Fibroblast of lung (primary cell): ENCODE results near the gene CBR3. TPM values are rescaled to one million over a fixed set of nuclear protein-coding genes. Genes with fewer than 3 reads are reported as not detected.

Experiments used
- DNase-seq, 2 donors: peaks; one replicate each; pipeline versions ENCODE4 v3.0.0 to v3.0.0-alpha.2; 2010; ENCODE audit warnings: low read depth in 2 of 2
- H2AFZ ChIP-seq: 2 replicates; pipeline ENCODE4 v1.5.1; 2012; ENCODE audit warnings: low read length, control low read depth, inconsistent platforms
- H3K27ac ChIP-seq: 2 replicates; pipeline ENCODE4 v1.5.1; 2011; ENCODE audit warnings: low read length, control low read depth; ENCODE audit not compliant: insufficient read depth
- H3K27me3 ChIP-seq: 2 replicates; pipeline ENCODE4 v1.5.1; 2011; ENCODE audit warnings: mild to moderate bottlenecking, low read length; ENCODE audit not compliant: control insufficient read depth, insufficient read depth
- H3K36me3 ChIP-seq: 2 replicates; pipeline ENCODE4 v1.5.1; 2011; ENCODE audit warnings: low read length; ENCODE audit not compliant: control insufficient read depth, insufficient read depth
- H3K4me1 ChIP-seq: 2 replicates; pipeline ENCODE4 v1.5.1; 2011; ENCODE audit warnings: low read length; ENCODE audit not compliant: control insufficient read depth, insufficient read depth; ENCODE audit errors: extremely low read depth
- H3K4me2 ChIP-seq: 2 replicates; pipeline ENCODE4 v1.5.1; 2011; ENCODE audit warnings: low read length, control low read depth; ENCODE audit not compliant: insufficient read depth; ENCODE audit errors: extremely low read depth
- H3K4me3 ChIP-seq, 4 experiments: fragments of 200-600 bp in 1 of 4; sonication (generic) in 1 of 4; replicated peaks in 1 of 4; 2 replicates each; pipeline ENCODE4 v1.5.1; 2011 to 2016; ENCODE audit warnings: low read length in 4 of 4, low read depth in 3 of 4, mild to moderate bottlenecking in 3 of 4, control low read depth in 2 of 4, inconsistent platforms in 1 of 4, mixed read lengths in 1 of 4; ENCODE audit not compliant: insufficient read depth in 1 of 4; ENCODE audit errors: control extremely low read depth in 1 of 4
- H3K79me2 ChIP-seq: 2 replicates; pipeline ENCODE4 v1.5.1; 2012; ENCODE audit warnings: mild to moderate bottlenecking, low read length, inconsistent platforms; ENCODE audit not compliant: control insufficient read depth, insufficient read depth
- H3K9ac ChIP-seq: 2 replicates; pipeline ENCODE4 v1.5.1; 2011; ENCODE audit warnings: mild to moderate bottlenecking, low read length, control low read depth; ENCODE audit not compliant: insufficient read depth
- H3K9me3 ChIP-seq: 2 replicates; pipeline ENCODE4 v1.5.1; 2012; ENCODE audit warnings: low read depth, low read length; ENCODE audit not compliant: control insufficient read depth, insufficient read depth
- H4K20me1 ChIP-seq: 2 replicates; pipeline ENCODE4 v1.5.1; 2011; ENCODE audit warnings: low read length; ENCODE audit not compliant: control insufficient read depth, insufficient read depth; ENCODE audit errors: extremely low read depth
- EZH2 ChIP-seq: IDR thresholded peaks from 2 replicates; pipeline ENCODE4 v1.5.1; 2012; ENCODE audit warnings: low read length, control low read depth, mild to moderate bottlenecking; ENCODE audit errors: missing control alignments
- polyA plus RNA-seq, 2 donors: library from polyadenylated mRNA; depleted of rRNA in 1 of 2; stranded (reverse) in 1 of 2; unstranded in 1 of 2; fragments of >200 nt; gene quantifications; 2 replicates each; pipeline ENCODE4 v1.2.1, GENCODE V29; 2011 to 2012; ENCODE audit warnings: missing spikeins in 1 of 2
- total RNA-seq: library from RNA; depleted of rRNA; stranded (reverse); fragments of >200 nt; gene quantifications from 2 replicates; pipeline ENCODE4 v1.2.1, GENCODE V29; 2014
- TF ChIP-seq, protein P1 (sequence below), 2 donors: IDR thresholded peaks in 1 of 2; conservative IDR thresholded peaks in 1 of 2; 1 replicate in 1 of 2; 2 replicates in 1 of 2; pipeline ENCODE4 v1.5.1; 2011 to 2012; ENCODE audit warnings: low read length in 2 of 2, control low read depth in 1 of 2, inconsistent platforms in 1 of 2, low read depth in 1 of 2, mild to moderate bottlenecking in 1 of 2

Gene CBR3
- total and polyA plus RNA-seq, 2 donors (not counting 1 experiment from before 2014, with no cell fraction given), result 13.2 to 21.1 TPM

GRCh38 chr21:36125512-36126207 lies 9.2 kb upstream of the CBR3 start:
- no peak overlapping the region for H3K27ac ChIP-seq
- H3K4me1 ChIP-seq, result peaks cover 3% of the 10 kb centered on the region
- no peak overlapping the region for H3K9ac ChIP-seq
- H3K4me2 ChIP-seq, result no peak overlapping the region
- H2AFZ ChIP-seq, result no peak overlapping the region
- H3K4me3 ChIP-seq, result no peak overlapping the region
- H4K20me1 ChIP-seq, result no peaks in the 10 kb centered on the region
- H3K9me3 ChIP-seq, result no peaks in the 10 kb centered on the region
- peak; percentile 60 to 65 for DNase-seq
- H3K36me3 ChIP-seq, result no peaks in the 10 kb centered on the region
- no peak for TF ChIP-seq EZH2
- TF ChIP-seq, protein P1, sequence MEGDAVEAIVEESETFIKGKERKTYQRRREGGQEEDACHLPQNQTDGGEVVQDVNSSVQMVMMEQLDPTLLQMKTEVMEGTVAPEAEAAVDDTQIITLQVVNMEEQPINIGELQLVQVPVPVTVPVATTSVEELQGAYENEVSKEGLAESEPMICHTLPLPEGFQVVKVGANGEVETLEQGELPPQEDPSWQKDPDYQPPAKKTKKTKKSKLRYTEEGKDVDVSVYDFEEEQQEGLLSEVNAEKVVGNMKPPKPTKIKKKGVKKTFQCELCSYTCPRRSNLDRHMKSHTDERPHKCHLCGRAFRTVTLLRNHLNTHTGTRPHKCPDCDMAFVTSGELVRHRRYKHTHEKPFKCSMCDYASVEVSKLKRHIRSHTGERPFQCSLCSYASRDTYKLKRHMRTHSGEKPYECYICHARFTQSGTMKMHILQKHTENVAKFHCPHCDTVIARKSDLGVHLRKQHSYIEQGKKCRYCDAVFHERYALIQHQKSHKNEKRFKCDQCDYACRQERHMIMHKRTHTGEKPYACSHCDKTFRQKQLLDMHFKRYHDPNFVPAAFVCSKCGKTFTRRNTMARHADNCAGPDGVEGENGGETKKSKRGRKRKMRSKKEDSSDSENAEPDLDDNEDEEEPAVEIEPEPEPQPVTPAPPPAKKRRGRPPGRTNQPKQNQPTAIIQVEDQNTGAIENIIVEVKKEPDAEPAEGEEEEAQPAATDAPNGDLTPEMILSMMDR (conservative IDR thresholded peaks at IDR 0.05 in 1 of 2, IDR thresholded peaks at IDR 0.05 in 1 of 2; ENCODE audit: low read depth in 1 of 2, low read length in 2 of 2), result peak; percentile 86 to 98
- H3K27me3 ChIP-seq, result no peaks in the 10 kb centered on the region
- H3K79me2 ChIP-seq, result no peaks in the 10 kb centered on the region

- H2AFZ ChIP-seq, result no peak overlapping the region
- no peak overlapping the region for H3K4me3 ChIP-seq
- H3K4me1 ChIP-seq, result peaks cover 3% of the 10 kb centered on the region
- H3K36me3 ChIP-seq, result no peaks in the 10 kb centered on the region
- DNase-seq, result peak in 1 of 2 donors; percentile 42
- H3K79me2 ChIP-seq, result no peaks in the 10 kb centered on the region
- no peak overlapping the region for H3K27ac ChIP-seq
- H3K4me2 ChIP-seq, result no peak overlapping the region
- no peak for TF ChIP-seq EZH2
- TF ChIP-seq, protein P1 (conservative IDR thresholded peaks at IDR 0.05 in 1 of 2, IDR thresholded peaks at IDR 0.05 in 1 of 2; ENCODE audit: low read depth in 1 of 2, low read length in 2 of 2), result no peak
- H3K9me3 ChIP-seq, result no peaks in the 10 kb centered on the region
- H3K27me3 ChIP-seq, result no peaks in the 10 kb centered on the region
- H4K20me1 ChIP-seq, result no peaks in the 10 kb centered on the region
- no peak overlapping the region for H3K9ac ChIP-seq
Measured at GRCh38 chr21:36126208-36126565, 8.7 kb upstream of the CBR3 start.

GRCh38 chr21:36126621-36127110 lies 8.2 kb upstream of the CBR3 start:
- Histone ChIP-seq H3K9me3 (no peaks in the 10 kb centered on the region), H3K36me3 (no peaks in the 10 kb centered on the region), H4K20me1 (no peaks in the 10 kb centered on the region), H3K9ac (no peak overlapping the region), H2AFZ (no peak overlapping the region), H3K27me3 (no peaks in the 10 kb centered on the region), H3K27ac (no peak overlapping the region), H3K4me3 (no peak overlapping the region), H3K4me2 (no peak overlapping the region), H3K79me2 (no peaks in the 10 kb centered on the region), H3K4me1 (peaks cover 3% of the 10 kb centered on the region)
- no peak for DNase-seq
- TF ChIP-seq, protein P1 (conservative IDR thresholded peaks at IDR 0.05 in 1 of 2, IDR thresholded peaks at IDR 0.05 in 1 of 2; ENCODE audit: low read depth in 1 of 2, low read length in 2 of 2), result no peak
- no peak for TF ChIP-seq EZH2
